GM12801 (cell line): ENCODE data around the gene ADCY3.

Experiments used
- CTCF ChIP-seq: IDR thresholded peaks from one replicate; pipeline ENCODE4 v1.5.1; 2011; ENCODE audit warnings: control low read depth; ENCODE audit not compliant: insufficient read length; ENCODE audit errors: extremely low read depth

Gene ADCY3

GRCh38 chr2:24920098-24920808 lies at the start of gene ADCY3:
TSS of gene ADCY3 (minus strand) at chr2:24920237. CDS start at chr2:24918987, 1,250 bp downstream.
- TF ChIP-seq CTCF = no peak

- no peak for TF ChIP-seq CTCF
These were observed 49.7 kb upstream of the ADCY3 start for GRCh38 chr2:24969784-24970183.

- TF ChIP-seq CTCF = no peak
These were observed 41.9 kb upstream of the ADCY3 start for GRCh38 chr2:24961903-24962302.

- no peak for TF ChIP-seq CTCF
These were observed 39.7 kb upstream of the ADCY3 start for GRCh38 chr2:24959761-24960160.

GRCh38 chr2:24958411-24958935 lies 38.4 kb upstream of the ADCY3 start:
- TF ChIP-seq CTCF = no peak

- no peak for TF ChIP-seq CTCF
These were observed 37.9 kb upstream of the ADCY3 start for GRCh38 chr2:24957976-24958375.

GRCh38 chr2:24957221-24957620 lies 37.2 kb upstream of the ADCY3 start:
- TF ChIP-seq CTCF = no peak

- TF ChIP-seq CTCF = no peak
These were observed 35.9 kb upstream of the ADCY3 start for GRCh38 chr2:24955921-24956320.
